HepG2 (cell line): ENCODE data around the gene CLNS1A. TPM values are rescaled to one million over a fixed set of nuclear protein-coding genes. Genes with fewer than 3 reads are reported as not detected.

Experiments used
- CENPX ChIP-seq: sonication (generic); formaldehyde crosslinking; IDR thresholded peaks from 2 replicates; pipeline ENCODE4 v1.9.0; 2021; ENCODE audit warnings: mild to moderate bottlenecking, missing genetic modification reagents, moderate library complexity
- MIER3 ChIP-seq: IDR thresholded peaks from 2 replicates; pipeline ENCODE4 v1.6.1; 2016; ENCODE audit warnings: missing compliant biosample characterization, borderline replicate concordance
- NR2F6 ChIP-seq, 2 experiments: IDR thresholded peaks; 2 replicates each; pipeline ENCODE4 v1.6.1; 2016; ENCODE audit warnings: antibody characterized with exemption in 1 of 2, mild to moderate bottlenecking in 1 of 2
- PRMT3 ChIP-seq: sonication (generic); formaldehyde crosslinking; IDR thresholded peaks from 2 replicates; pipeline ENCODE4 v1.8.1; 2022; ENCODE audit warnings: low read depth, mild to moderate bottlenecking, moderate library complexity, missing genetic modification reagents, borderline replicate concordance
- SP140L ChIP-seq: sonication (generic); formaldehyde crosslinking; IDR thresholded peaks from 2 replicates; pipeline ENCODE4 v1.4.0; 2020; ENCODE audit warnings: missing genetic modification reagents, borderline replicate concordance
- SSRP1 ChIP-seq: IDR thresholded peaks from 2 replicates; pipeline ENCODE4 v1.6.1; 2016; ENCODE audit warnings: control low read depth
- TOE1 ChIP-seq: sonication (generic); formaldehyde crosslinking; IDR thresholded peaks from 2 replicates; pipeline ENCODE4 v1.4.0; 2020; ENCODE audit warnings: mild to moderate bottlenecking, missing genetic modification reagents
- TOPORS ChIP-seq: sonication (generic); formaldehyde crosslinking; IDR thresholded peaks from 2 replicates; pipeline ENCODE4 v1.8.0; 2023; ENCODE audit warnings: mild to moderate bottlenecking, missing genetic modification reagents
- ZBTB3 ChIP-seq: sonication (generic); formaldehyde crosslinking; IDR thresholded peaks from 2 replicates; pipeline ENCODE4 v1.4.0; 2020; ENCODE audit warnings: low read depth, mild to moderate bottlenecking, moderate library complexity, missing genetic modification reagents, borderline replicate concordance
- ZNF354B ChIP-seq: sonication (generic); formaldehyde crosslinking; IDR thresholded peaks from 2 replicates; pipeline ENCODE4 v1.8.0; 2022; ENCODE audit warnings: mild to moderate bottlenecking, missing genetic modification reagents
- ZNF615 ChIP-seq: sonication (generic); formaldehyde crosslinking; IDR thresholded peaks from 2 replicates; pipeline ENCODE4 v1.5.0; 2020; ENCODE audit warnings: mild to moderate bottlenecking, missing genetic modification reagents, borderline replicate concordance
- ZNF703 ChIP-seq: sonication (generic); formaldehyde crosslinking; IDR thresholded peaks from 2 replicates; pipeline ENCODE4 v1.5.1; 2020; ENCODE audit warnings: missing genetic modification reagents, mild to moderate bottlenecking, moderate library complexity, borderline replicate concordance
- ZNF776 ChIP-seq: sonication (generic); formaldehyde crosslinking; IDR thresholded peaks from 2 replicates; pipeline ENCODE4 v1.4.0; 2020; ENCODE audit warnings: mild to moderate bottlenecking, missing genetic modification reagents
- polyA plus RNA-seq, 8 experiments: library from polyadenylated mRNA; depleted of rRNA in 3 of 8; stranded (reverse) in 7 of 8; unstranded in 1 of 8; fragments of >200 nt; fragmentation: Illumina TruSeq in 4 of 8; extraction: Trizol in 4 of 8; gene quantifications; 2 replicates each; pipeline versions ENCODE4 v1.2.1 to v1.2.3, GENCODE V29; 2011 to 2016; ENCODE audit warnings: low read depth in 4 of 8, missing spikeins in 1 of 8, mixed read lengths in 1 of 8; ENCODE audit not compliant: insufficient read depth in 1 of 8
- total RNA-seq, 5 experiments: library from RNA; depleted of rRNA; stranded (reverse); fragments of >200 nt; fragmentation: Illumina TruSeq; extraction: Trizol; gene quantifications; 2 replicates each; pipeline ENCODE4 v1.2.3, GENCODE V29; 2016; ENCODE audit warnings: low read depth in 1 of 5
- TF ChIP-seq, protein P1 (sequence below): sonication (generic); formaldehyde crosslinking; IDR thresholded peaks from 2 replicates; pipeline ENCODE4 v1.4.0; 2020; ENCODE audit warnings: missing genetic modification reagents
- TF ChIP-seq, protein P2 (sequence below): sonication (generic); formaldehyde crosslinking; IDR thresholded peaks from 2 replicates; pipeline ENCODE4 v1.5.0; 2020; ENCODE audit warnings: mild to moderate bottlenecking, missing genetic modification reagents
- TF ChIP-seq, protein P3 (sequence below): sonication (generic); formaldehyde crosslinking; IDR thresholded peaks from 2 replicates; pipeline ENCODE4 v1.8.1; 2023; ENCODE audit warnings: missing genetic modification reagents, inconsistent platforms, borderline replicate concordance
- TF ChIP-seq, protein P4 (sequence below): sonication (generic); formaldehyde crosslinking; IDR thresholded peaks from 2 replicates; pipeline ENCODE4 v1.5.0; 2020; ENCODE audit warnings: missing genetic modification reagents, mild to moderate bottlenecking, borderline replicate concordance

CLNS1A gene
- total and polyA plus RNA-seq, 2 of the 13 experiments (the other 11 are each of a cell fraction or from before 2014, with no cell fraction given): 158 to 219 TPM

DNA sequence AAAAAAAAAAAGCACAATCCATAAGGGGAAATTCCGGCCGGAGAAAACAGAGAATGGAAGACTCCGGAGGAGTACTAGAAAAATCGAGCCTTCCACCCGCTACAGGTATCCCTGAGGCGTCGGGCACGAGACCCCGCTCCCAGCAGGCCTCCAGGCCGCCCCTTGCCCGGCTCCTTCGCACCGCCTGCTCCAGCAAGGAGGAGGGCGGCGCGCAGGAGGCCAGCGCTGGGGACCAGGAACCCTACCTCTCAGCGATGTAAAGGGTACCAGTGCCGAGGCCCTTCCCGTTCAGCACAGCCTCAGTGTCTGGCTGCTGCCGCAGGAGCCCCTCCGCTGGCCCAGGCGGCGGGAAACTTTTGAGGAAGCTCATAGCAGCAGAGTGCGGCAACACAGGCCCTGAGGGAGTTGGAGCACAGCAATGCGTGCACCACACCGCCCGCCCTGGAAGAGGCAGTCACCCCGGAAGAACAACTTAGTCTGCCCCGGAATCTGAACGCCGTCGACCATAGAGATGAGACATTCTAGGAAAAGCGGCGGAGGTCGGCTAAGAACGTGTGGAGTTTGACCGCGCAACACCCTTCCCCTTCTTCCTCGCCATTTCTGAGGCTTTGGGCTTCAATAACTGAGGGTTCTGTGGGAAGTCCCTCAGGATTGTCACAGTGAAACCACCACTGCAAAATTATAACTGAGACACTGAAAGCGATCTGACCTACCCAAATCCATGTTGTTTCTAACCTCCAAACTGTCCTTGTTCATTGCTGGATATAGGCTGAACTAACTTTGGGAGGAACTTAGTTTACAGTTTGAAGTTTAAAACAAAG is at the start of gene CLNS1A (continued):
- TF ChIP-seq, protein P1, sequence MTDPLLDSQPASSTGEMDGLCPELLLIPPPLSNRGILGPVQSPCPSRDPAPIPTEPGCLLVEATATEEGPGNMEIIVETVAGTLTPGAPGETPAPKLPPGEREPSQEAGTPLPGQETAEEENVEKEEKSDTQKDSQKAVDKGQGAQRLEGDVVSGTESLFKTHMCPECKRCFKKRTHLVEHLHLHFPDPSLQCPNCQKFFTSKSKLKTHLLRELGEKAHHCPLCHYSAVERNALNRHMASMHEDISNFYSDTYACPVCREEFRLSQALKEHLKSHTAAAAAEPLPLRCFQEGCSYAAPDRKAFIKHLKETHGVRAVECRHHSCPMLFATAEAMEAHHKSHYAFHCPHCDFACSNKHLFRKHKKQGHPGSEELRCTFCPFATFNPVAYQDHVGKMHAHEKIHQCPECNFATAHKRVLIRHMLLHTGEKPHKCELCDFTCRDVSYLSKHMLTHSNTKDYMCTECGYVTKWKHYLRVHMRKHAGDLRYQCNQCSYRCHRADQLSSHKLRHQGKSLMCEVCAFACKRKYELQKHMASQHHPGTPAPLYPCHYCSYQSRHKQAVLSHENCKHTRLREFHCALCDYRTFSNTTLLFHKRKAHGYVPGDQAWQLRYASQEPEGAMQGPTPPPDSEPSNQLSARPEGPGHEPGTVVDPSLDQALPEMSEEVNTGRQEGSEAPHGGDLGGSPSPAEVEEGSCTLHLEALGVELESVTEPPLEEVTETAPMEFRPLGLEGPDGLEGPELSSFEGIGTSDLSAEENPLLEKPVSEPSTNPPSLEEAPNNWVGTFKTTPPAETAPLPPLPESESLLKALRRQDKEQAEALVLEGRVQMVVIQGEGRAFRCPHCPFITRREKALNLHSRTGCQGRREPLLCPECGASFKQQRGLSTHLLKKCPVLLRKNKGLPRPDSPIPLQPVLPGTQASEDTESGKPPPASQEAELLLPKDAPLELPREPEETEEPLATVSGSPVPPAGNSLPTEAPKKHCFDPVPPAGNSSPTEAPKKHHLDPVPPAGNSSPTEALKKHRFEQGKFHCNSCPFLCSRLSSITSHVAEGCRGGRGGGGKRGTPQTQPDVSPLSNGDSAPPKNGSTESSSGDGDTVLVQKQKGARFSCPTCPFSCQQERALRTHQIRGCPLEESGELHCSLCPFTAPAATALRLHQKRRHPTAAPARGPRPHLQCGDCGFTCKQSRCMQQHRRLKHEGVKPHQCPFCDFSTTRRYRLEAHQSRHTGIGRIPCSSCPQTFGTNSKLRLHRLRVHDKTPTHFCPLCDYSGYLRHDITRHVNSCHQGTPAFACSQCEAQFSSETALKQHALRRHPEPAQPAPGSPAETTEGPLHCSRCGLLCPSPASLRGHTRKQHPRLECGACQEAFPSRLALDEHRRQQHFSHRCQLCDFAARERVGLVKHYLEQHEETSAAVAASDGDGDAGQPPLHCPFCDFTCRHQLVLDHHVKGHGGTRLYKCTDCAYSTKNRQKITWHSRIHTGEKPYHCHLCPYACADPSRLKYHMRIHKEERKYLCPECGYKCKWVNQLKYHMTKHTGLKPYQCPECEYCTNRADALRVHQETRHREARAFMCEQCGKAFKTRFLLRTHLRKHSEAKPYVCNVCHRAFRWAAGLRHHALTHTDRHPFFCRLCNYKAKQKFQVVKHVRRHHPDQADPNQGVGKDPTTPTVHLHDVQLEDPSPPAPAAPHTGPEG (CRISPR knock-in tag): 0 out of 2 replicates have a peak, but pooled peaks have one; percentile 70
- TF ChIP-seq, protein P2, sequence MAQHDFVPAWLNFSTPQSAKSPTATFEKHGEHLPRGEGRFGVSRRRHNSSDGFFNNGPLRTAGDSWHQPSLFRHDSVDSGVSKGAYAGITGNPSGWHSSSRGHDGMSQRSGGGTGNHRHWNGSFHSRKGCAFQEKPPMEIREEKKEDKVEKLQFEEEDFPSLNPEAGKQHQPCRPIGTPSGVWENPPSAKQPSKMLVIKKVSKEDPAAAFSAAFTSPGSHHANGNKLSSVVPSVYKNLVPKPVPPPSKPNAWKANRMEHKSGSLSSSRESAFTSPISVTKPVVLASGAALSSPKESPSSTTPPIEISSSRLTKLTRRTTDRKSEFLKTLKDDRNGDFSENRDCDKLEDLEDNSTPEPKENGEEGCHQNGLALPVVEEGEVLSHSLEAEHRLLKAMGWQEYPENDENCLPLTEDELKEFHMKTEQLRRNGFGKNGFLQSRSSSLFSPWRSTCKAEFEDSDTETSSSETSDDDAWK (CRISPR knock-in tag): no peak
- no peak for TF ChIP-seq NR2F6 (IDR thresholded peaks at IDR 0.05)
- TF ChIP-seq NR2F6 (CRISPR knock-in tag; IDR thresholded peaks at IDR 0.05): peak; percentile 54; the same call in 1 of the 2 replicates
- TF ChIP-seq ZBTB3 (CRISPR knock-in tag): peak; percentile 45; the same call in 1 of the 2 replicates
- no peak for TF ChIP-seq PRMT3 (CRISPR knock-in tag)
- TF ChIP-seq, protein P3, sequence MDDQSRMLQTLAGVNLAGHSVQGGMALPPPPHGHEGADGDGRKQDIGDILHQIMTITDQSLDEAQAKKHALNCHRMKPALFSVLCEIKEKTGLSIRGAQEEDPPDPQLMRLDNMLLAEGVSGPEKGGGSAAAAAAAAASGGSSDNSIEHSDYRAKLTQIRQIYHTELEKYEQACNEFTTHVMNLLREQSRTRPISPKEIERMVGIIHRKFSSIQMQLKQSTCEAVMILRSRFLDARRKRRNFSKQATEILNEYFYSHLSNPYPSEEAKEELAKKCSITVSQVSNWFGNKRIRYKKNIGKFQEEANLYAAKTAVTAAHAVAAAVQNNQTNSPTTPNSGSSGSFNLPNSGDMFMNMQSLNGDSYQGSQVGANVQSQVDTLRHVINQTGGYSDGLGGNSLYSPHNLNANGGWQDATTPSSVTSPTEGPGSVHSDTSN (CRISPR knock-in tag): no peak
- peak; percentile 93 for TF ChIP-seq MIER3 (CRISPR knock-in tag)
- TF ChIP-seq, protein P4, sequence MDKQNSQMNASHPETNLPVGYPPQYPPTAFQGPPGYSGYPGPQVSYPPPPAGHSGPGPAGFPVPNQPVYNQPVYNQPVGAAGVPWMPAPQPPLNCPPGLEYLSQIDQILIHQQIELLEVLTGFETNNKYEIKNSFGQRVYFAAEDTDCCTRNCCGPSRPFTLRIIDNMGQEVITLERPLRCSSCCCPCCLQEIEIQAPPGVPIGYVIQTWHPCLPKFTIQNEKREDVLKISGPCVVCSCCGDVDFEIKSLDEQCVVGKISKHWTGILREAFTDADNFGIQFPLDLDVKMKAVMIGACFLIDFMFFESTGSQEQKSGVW: no peak
- 0 out of 2 replicates have a peak, but pooled peaks have one; percentile 29 for TF ChIP-seq SP140L (CRISPR knock-in tag)
- TF ChIP-seq SSRP1 (CRISPR knock-in tag): no peak
- no peak for TF ChIP-seq TOE1
- TF ChIP-seq ZNF354B (CRISPR knock-in tag): 0 out of 2 replicates have a peak, but pooled peaks have one; percentile 32
- no peak for TF ChIP-seq ZNF776 (CRISPR knock-in tag)
- no peak for TF ChIP-seq CENPX (CRISPR knock-in tag)
- TF ChIP-seq TOPORS (CRISPR knock-in tag): 0 out of 2 replicates have a peak, but pooled peaks have one; percentile 68
- peak; percentile 91; the same call in 1 of the 2 replicates for TF ChIP-seq ZNF615
- TF ChIP-seq ZNF703 (CRISPR knock-in tag): peak; percentile 61; the same call in 1 of the 2 replicates
